Stimulated activated CD4-positive, alpha-beta T cell treated with anti-CD3 and anti-CD28 coated beads, Interleukin-15, amount 100 ng/mL, for 1 hour (primary cell): ENCODE measurements around the gene ICAM3.
"Not testable (repeated sequence)": the region's sequence is repeated elsewhere in the genome, so short reads cannot be mapped to it uniquely, and the experiment has no call there.

ENCODE experiments used
- DNase-seq, 2 donors: peaks; one replicate each; pipeline ENCODE4 v3.0.0-alpha.2; 2020; ENCODE audit warnings: low read depth in 1 of 2, low spot score in 1 of 2

Gene ICAM3

GRCh38 chr19:10346509-10346908 is 7.1 kb upstream of the ICAM3 start:
- DNase-seq, result no peak

- no peak for DNase-seq
Observed at GRCh38 chr19:10344780-10345179, 5.4 kb upstream of the ICAM3 start.

GRCh38 chr19:10343495-10343894 is 4.1 kb upstream of the ICAM3 start:
- DNase-seq, result no peak

GRCh38 chr19:10339977-10340376 is 553 bp upstream of the ICAM3 start:
- no peak for DNase-seq

- no peak for DNase-seq
Observed at GRCh38 chr19:10338940-10339339, 484 bp downstream of the ICAM3 start.

- not testable (repeated sequence) for DNase-seq
Observed at GRCh38 chr19:10336725-10337124, 2.7 kb downstream of the ICAM3 start.

- no peak for DNase-seq
Observed at GRCh38 chr19:10335352-10335985, 4.0 kb downstream of the ICAM3 start.

- peak in 1 of 2 donors; percentile 25 for DNase-seq
Observed at GRCh38 chr19:10334588-10335351, 4.7 kb downstream of the ICAM3 start.

- no peak for DNase-seq
Observed at GRCh38 chr19:10333758-10334587, 5.5 kb downstream of the ICAM3 start.

GRCh38 chr19:10332965-10333757 is 6.3 kb downstream of the ICAM3 start, which contains the start of gene RAVER1:
TSS of gene RAVER1 (minus strand) at chr19:10333529. CDS start at chr19:10333507, 22 bp downstream.
- DNase-seq, result peak; percentile 96 to 97

GRCh38 chr19:10332158-10332964 is 7.1 kb downstream of the ICAM3 start:
- no peak for DNase-seq

GRCh38 chr19:10329555-10329954 is 9.9 kb downstream of the ICAM3 start:
- DNase-seq, result no peak

- DNase-seq, result no peak
Observed at GRCh38 chr19:10328558-10329429, 10.6 kb downstream of the ICAM3 start.

- no peak for DNase-seq
Observed at GRCh38 chr19:10327793-10328192, 11.6 kb downstream of the ICAM3 start.

- DNase-seq, result no peak
Observed at GRCh38 chr19:10325732-10326131, 13.7 kb downstream of the ICAM3 start.

- DNase-seq, result no peak
Observed at GRCh38 chr19:10321874-10322835, 17.3 kb downstream of the ICAM3 start.

GRCh38 chr19:10321417-10321797 is 18.0 kb downstream of the ICAM3 start:
- DNase-seq, result no peak
